ENCODE measurements around the gene USP16.

The USP16 gene

GRCh38 chr21:29084372-29084771, 59.9 kb downstream of the USP16 start:
- DNase-seq (ENCODE audit: low spot score), result no peak

- no peak for DNase-seq (ENCODE audit: low spot score)
These were observed 60.8 kb downstream of the USP16 start for GRCh38 chr21:29085106-29085752.

GRCh38 chr21:29091033-29091432, 66.6 kb downstream of the USP16 start:
- DNase-seq (ENCODE audit: low spot score), result no peak

GRCh38 chr21:29092102-29092959, 67.9 kb downstream of the USP16 start:
- DNase-seq (ENCODE audit: low spot score), result no peak

- DNase-seq (ENCODE audit: low spot score), result no peak
These were observed 71.9 kb downstream of the USP16 start for GRCh38 chr21:29096218-29097015.

GRCh38 chr21:29098156-29098555, 73.7 kb downstream of the USP16 start:
- DNase-seq (ENCODE audit: low spot score), result no peak

- DNase-seq (ENCODE audit: low spot score), result no peak
These were observed 78.4 kb downstream of the USP16 start for GRCh38 chr21:29102791-29103257.
